SK-N-SH treated with all-trans-retinoic acid at 6 μM for 48 hours (cell line): Measurements from ENCODE around the gene SLC19A1.
"Not testable (repeated sequence)": the region's sequence is repeated elsewhere in the genome, so short reads cannot be mapped to it uniquely, and the experiment has no call there.

Source experiments
- ATAC-seq: fragments of 200-7000 bp; cut with Tn5 transposase; 3 replicates; pipeline ENCODE4 v1.9.1; 2020; ENCODE audit warnings: mild to moderate bottlenecking, moderate library complexity
- CSRNP3 ChIP-seq: fragments of 250-450 bp; sonication (Bioruptor Pico); IDR thresholded peaks from 2 replicates; pipeline ENCODE4 v1.5.1; 2021; ENCODE audit warnings: mild to moderate bottlenecking, moderate library complexity
- ESRRG ChIP-seq: fragments of 250-450 bp; sonication (Bioruptor Pico); IDR thresholded peaks from 2 replicates; pipeline ENCODE4 v1.6.1; 2021; ENCODE audit warnings: mild to moderate bottlenecking
- ISL1 ChIP-seq: fragments of 250-450 bp; sonication (Bioruptor Pico); IDR thresholded peaks from 2 replicates; pipeline ENCODE4 v2.1.2; 2022; ENCODE audit warnings: mild to moderate bottlenecking, moderate library complexity
- OSR1 ChIP-seq: fragments of 250-450 bp; sonication (Bioruptor Pico); IDR thresholded peaks from 2 replicates; pipeline ENCODE4 v1.8.0; 2022; ENCODE audit warnings: moderate library complexity, mild to moderate bottlenecking, inconsistent platforms
- POU6F1 ChIP-seq: fragments of 250-450 bp; sonication (Bioruptor Pico); IDR thresholded peaks from 2 replicates; pipeline ENCODE4 v1.8.0; 2021; ENCODE audit warnings: low read depth, mild to moderate bottlenecking, moderate library complexity, borderline replicate concordance
- PPARA ChIP-seq: fragments of 250-450 bp; sonication (Bioruptor Pico); IDR thresholded peaks from 2 replicates; pipeline ENCODE4 v1.5.0; 2020; ENCODE audit warnings: mild to moderate bottlenecking, borderline replicate concordance
- RARB ChIP-seq: fragments of 250-450 bp; sonication (Bioruptor Pico); IDR thresholded peaks from 2 replicates; pipeline ENCODE4 v1.8.0; 2021; ENCODE audit warnings: mild to moderate bottlenecking, moderate library complexity
- SNAI2 ChIP-seq: fragments of 250-450 bp; sonication (Bioruptor Pico); IDR thresholded peaks from 2 replicates; pipeline ENCODE4 v1.5.0; 2020; ENCODE audit warnings: mild to moderate bottlenecking, moderate library complexity
- TCF4 ChIP-seq: fragments of 250-450 bp; sonication (Bioruptor Pico); IDR thresholded peaks from 2 replicates; pipeline ENCODE4 v1.8.0; 2021; ENCODE audit warnings: mild to moderate bottlenecking, moderate library complexity, borderline replicate concordance
- TOX ChIP-seq: fragments of 250-450 bp; sonication (Bioruptor Pico); IDR thresholded peaks from 2 replicates; pipeline ENCODE4 v1.8.0; 2021; ENCODE audit warnings: mild to moderate bottlenecking, moderate library complexity, borderline replicate concordance
- ZC3H10 ChIP-seq: fragments of 250-450 bp; sonication (Bioruptor Pico); IDR thresholded peaks from 2 replicates; pipeline ENCODE4 v1.5.1; 2021; ENCODE audit warnings: mild to moderate bottlenecking, moderate library complexity
- ZFP3 ChIP-seq: fragments of 250-450 bp; sonication (Bioruptor Pico); IDR thresholded peaks from 2 replicates; pipeline ENCODE4 v1.5.0; 2020; ENCODE audit warnings: mild to moderate bottlenecking, moderate library complexity
- ZFP30 ChIP-seq: fragments of 450-650 bp; formaldehyde crosslinking; IDR thresholded peaks from 2 replicates; pipeline ENCODE4 v1.5.0; 2022; ENCODE audit warnings: mild to moderate bottlenecking, moderate library complexity
- TF ChIP-seq, protein P1 (sequence below): fragments of 250-450 bp; sonication (Bioruptor Pico); IDR thresholded peaks from 2 replicates; pipeline ENCODE4 v1.8.0; 2020; ENCODE audit warnings: mild to moderate bottlenecking, moderate library complexity, borderline replicate concordance
- TF ChIP-seq, protein P2 (sequence below): fragments of 250-450 bp; sonication (Bioruptor Pico); IDR thresholded peaks from 2 replicates; pipeline ENCODE4 v1.5.0; 2020; ENCODE audit warnings: mild to moderate bottlenecking, moderate library complexity

The SLC19A1 gene

GRCh38 chr21:45533361-45533845 lies 8.8 kb downstream of the SLC19A1 start (continued):
- TF ChIP-seq CSRNP3 (CRISPR knock-in tag), result no peak

DNA sequence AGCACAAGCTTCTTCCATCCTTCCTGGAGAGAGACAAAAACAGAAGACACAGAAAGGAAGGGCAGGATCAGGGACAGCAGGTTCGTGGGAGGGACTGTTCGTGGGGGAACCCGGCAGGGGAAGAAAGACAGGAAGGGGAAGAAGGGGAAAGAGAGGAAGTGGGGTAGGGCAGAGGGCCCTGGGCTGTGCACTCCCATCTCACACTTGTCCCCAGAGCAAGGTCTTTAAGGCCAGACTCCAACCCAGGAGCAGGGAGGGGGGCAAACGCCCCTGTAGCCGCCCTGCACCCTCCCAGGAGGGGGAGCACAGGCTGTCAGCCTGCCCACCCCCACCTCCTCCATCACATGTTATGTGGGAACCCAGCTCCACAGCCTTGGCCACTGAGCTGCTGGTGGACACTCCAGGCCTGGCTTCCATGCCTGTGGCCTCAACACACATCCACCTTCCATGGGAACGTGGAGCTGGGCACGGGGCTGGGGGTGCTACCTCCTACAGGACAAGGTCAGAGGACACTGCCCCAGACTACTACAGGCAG lies 9.3 kb downstream of the SLC19A1 start:
- TF ChIP-seq PPARA (no peak), ZFP3 (no peak), ESRRG (CRISPR knock-in tag) (no peak), TOX (CRISPR knock-in tag) (no peak), OSR1 (CRISPR knock-in tag) (no peak)
- TF ChIP-seq, protein P1, sequence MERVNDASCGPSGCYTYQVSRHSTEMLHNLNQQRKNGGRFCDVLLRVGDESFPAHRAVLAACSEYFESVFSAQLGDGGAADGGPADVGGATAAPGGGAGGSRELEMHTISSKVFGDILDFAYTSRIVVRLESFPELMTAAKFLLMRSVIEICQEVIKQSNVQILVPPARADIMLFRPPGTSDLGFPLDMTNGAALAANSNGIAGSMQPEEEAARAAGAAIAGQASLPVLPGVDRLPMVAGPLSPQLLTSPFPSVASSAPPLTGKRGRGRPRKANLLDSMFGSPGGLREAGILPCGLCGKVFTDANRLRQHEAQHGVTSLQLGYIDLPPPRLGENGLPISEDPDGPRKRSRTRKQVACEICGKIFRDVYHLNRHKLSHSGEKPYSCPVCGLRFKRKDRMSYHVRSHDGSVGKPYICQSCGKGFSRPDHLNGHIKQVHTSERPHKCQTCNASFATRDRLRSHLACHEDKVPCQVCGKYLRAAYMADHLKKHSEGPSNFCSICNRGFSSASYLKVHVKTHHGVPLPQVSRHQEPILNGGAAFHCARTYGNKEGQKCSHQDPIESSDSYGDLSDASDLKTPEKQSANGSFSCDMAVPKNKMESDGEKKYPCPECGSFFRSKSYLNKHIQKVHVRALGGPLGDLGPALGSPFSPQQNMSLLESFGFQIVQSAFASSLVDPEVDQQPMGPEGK (CRISPR knock-in tag), result no peak
- no peak for ATAC-seq

DNA sequence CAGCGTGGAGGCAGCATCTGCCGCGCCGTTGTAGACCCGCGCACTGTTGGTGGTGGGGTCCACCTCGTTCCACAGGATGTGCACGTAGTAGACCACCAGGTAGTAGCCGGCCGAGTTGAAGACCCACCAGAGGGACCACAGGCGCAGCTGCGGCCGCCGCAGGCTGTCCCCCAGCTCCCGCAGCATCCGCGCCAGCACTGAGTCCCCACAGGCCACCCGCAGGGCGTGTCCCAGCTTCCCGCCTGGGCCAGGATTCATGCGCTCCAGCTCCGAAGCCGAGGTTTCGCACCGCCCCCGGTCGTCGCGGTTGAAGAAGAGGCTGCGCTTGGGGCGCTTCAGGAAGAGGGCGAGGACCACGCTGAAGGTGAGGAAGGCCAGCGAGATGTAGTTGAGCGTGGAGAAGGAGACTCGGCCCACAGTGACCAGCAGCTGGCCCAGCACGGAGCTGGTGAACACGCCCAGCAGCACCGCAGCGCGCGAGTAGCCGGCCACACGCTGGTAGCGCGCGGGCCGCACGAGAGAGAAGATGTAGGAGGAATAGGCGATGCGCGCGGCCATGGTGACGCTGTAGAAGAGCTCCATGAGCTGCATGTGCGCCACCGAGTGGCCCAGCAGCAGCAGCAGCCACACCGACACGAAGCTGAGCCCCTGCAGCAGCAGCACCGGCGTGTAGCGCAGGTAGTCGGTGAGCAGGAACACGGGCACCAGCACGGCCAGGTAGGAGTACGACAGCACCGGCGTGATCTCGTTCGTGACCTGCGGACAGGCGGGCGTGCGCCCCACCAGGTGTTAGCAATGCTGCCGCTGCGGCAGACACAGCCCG lies 10.6 kb downstream of the SLC19A1 start:
- TF ChIP-seq ZFP3 (no peak), OSR1 (CRISPR knock-in tag) (no peak), PPARA (no peak), TCF4 (CRISPR knock-in tag) (no peak), RARB (CRISPR knock-in tag) (no peak), SNAI2 (CRISPR knock-in tag) (no peak), ESRRG (CRISPR knock-in tag) (no peak), ZFP30 (CRISPR knock-in tag) (no peak), ISL1 (CRISPR knock-in tag) (no peak), POU6F1 (CRISPR knock-in tag) (no peak), ZC3H10 (CRISPR knock-in tag) (no peak)
- TF ChIP-seq, protein P2, sequence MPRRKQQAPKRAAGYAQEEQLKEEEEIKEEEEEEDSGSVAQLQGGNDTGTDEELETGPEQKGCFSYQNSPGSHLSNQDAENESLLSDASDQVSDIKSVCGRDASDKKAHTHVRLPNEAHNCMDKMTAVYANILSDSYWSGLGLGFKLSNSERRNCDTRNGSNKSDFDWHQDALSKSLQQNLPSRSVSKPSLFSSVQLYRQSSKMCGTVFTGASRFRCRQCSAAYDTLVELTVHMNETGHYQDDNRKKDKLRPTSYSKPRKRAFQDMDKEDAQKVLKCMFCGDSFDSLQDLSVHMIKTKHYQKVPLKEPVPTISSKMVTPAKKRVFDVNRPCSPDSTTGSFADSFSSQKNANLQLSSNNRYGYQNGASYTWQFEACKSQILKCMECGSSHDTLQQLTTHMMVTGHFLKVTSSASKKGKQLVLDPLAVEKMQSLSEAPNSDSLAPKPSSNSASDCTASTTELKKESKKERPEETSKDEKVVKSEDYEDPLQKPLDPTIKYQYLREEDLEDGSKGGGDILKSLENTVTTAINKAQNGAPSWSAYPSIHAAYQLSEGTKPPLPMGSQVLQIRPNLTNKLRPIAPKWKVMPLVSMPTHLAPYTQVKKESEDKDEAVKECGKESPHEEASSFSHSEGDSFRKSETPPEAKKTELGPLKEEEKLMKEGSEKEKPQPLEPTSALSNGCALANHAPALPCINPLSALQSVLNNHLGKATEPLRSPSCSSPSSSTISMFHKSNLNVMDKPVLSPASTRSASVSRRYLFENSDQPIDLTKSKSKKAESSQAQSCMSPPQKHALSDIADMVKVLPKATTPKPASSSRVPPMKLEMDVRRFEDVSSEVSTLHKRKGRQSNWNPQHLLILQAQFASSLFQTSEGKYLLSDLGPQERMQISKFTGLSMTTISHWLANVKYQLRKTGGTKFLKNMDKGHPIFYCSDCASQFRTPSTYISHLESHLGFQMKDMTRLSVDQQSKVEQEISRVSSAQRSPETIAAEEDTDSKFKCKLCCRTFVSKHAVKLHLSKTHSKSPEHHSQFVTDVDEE (CRISPR knock-in tag), result no peak
- no peak for ATAC-seq

GRCh38 chr21:45531114-45531392 lies 11.2 kb downstream of the SLC19A1 start:
- not testable (repeated sequence) for ATAC-seq

DNA sequence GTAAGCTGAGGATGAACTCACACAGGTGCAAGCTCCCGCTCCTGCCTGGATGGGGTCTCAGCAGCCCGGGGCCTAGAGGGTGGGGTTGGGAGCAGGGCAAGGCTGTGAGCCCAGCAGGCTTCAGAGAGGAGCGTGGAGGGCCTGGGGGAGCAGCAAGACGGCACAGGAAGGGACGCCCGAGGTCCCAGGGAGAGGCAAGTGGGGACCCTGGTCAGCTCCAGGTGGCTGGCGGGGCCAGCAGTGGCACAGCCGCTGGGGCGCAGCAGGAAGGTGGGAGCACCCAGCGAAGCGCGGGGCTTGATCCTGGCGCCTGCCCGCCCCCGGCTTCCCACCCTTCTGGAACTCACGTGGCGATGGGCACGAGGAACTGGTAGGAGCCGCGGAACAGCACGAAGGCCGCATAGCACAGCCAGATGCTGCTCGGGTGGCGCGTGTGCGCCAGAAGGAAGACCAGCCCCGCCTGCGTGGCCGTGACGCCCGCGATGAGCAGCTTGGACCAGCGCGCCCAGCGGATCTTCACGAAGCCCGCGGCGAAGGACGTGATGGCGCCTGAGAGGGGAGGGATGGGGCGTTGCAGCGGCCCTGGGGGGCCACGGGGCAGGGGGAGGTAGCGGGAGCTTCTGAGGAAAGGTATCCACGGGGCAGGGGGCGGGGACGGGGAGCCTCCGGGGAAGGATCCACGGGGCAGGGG lies 11.7 kb downstream of the SLC19A1 start:
- no peak for ATAC-seq
- TF ChIP-seq CSRNP3 (CRISPR knock-in tag), result no peak
